Epidermal melanocyte (primary cell): ENCODE data around the gene TIRAP.
"Not testable (repeated sequence)": the region's sequence is repeated elsewhere in the genome, so short reads cannot be mapped to it uniquely, and the experiment has no call there.

Source experiments
- DNase-seq: peaks from one replicate; pipeline ENCODE4 v3.0.0; 2011; ENCODE audit warnings: low spot score; ENCODE audit not compliant: insufficient read length

Gene TIRAP

GRCh38 chr11:126282736-126283591 is at the start of gene TIRAP:
Gene TIRAP, plus strand, starts transcription at chr11:126283093. Its CDS starts 7,802 bp downstream, at chr11:126290895.
- peak; percentile 73 for DNase-seq

GRCh38 chr11:126233391-126233790 is 49.5 kb upstream of the TIRAP start:
- DNase-seq: no peak

GRCh38 chr11:126246636-126247035 is 36.3 kb upstream of the TIRAP start:
- no peak for DNase-seq

- no peak for DNase-seq
Measured at GRCh38 chr11:126253265-126253664, 29.6 kb upstream of the TIRAP start.

- DNase-seq: no peak
Measured at GRCh38 chr11:126254819-126255218, 28.1 kb upstream of the TIRAP start.

- DNase-seq: not testable (repeated sequence)
Measured at GRCh38 chr11:126255507-126255906, 27.4 kb upstream of the TIRAP start.

- DNase-seq: no peak
Measured at GRCh38 chr11:126256216-126256615, 26.7 kb upstream of the TIRAP start.

GRCh38 chr11:126257144-126257543 is 25.7 kb upstream of the TIRAP start:
- DNase-seq: no peak

- no peak for DNase-seq
Measured at GRCh38 chr11:126257764-126258163, 25.1 kb upstream of the TIRAP start.

- DNase-seq: no peak
Measured at GRCh38 chr11:126262216-126262615, 20.7 kb upstream of the TIRAP start.

GRCh38 chr11:126263489-126263888 is 19.4 kb upstream of the TIRAP start:
- no peak for DNase-seq

GRCh38 chr11:126265811-126266210 is 17.1 kb upstream of the TIRAP start:
- DNase-seq: no peak

GRCh38 chr11:126267650-126268049 is 15.2 kb upstream of the TIRAP start:
- no peak for DNase-seq

GRCh38 chr11:126268361-126268707 is 14.6 kb upstream of the TIRAP start:
- DNase-seq: peak; percentile 33

GRCh38 chr11:126268708-126269579 is 13.9 kb upstream of the TIRAP start, which contains the start of the genes FOXRED1 and SRPRA:
Gene FOXRED1, plus strand, starts transcription at chr11:126269154. Its CDS starts 53 bp downstream, at chr11:126269207.
Gene SRPRA, minus strand, starts transcription at chr11:126268895. Its CDS starts 91 bp downstream, at chr11:126268804.
- peak; percentile 100 for DNase-seq

GRCh38 chr11:126277322-126277721 is 5.6 kb upstream of the TIRAP start:
- no peak for DNase-seq

- DNase-seq: no peak
Measured at GRCh38 chr11:126277780-126278179, 5.1 kb upstream of the TIRAP start.

- DNase-seq: no peak
Measured at GRCh38 chr11:126279191-126279590, 3.7 kb upstream of the TIRAP start.

GRCh38 chr11:126280595-126280994 is 2.3 kb upstream of the TIRAP start:
- no peak for DNase-seq

GRCh38 chr11:126281245-126281644 is 1.6 kb upstream of the TIRAP start:
- DNase-seq: no peak

GRCh38 chr11:126281666-126282175 is 1.2 kb upstream of the TIRAP start:
- no peak for DNase-seq

GRCh38 chr11:126282361-126282735 is 545 bp upstream of the TIRAP start:
- peak; percentile 48 for DNase-seq
